ENCODE data around the gene PIEZO1. TPM values are rescaled to one million over a fixed set of nuclear protein-coding genes. Genes with fewer than 3 reads are reported as not detected.

Gene PIEZO1
- total RNA-seq, 4 donors from 2014 or later = 81.2 to 145 (median 113) TPM

- no peaks in the 10 kb centered on the region for H3K9me3 ChIP-seq
- DNase-seq = no peak
- intact Hi-C loops (cut with DNase I) = no loop called here
- WGBS, 2 donors = 89% methylated on average over 5 of the region's 5 CpGs
- no peak overlapping the region for H3K4me3 ChIP-seq (replicated peaks in 1 of 3)
- H3K27ac ChIP-seq = no peak overlapping the region
- TF ChIP-seq CTCF (IDR thresholded peaks at IDR 0.05) (no peak), POLR2A (IDR thresholded peaks at IDR 0.05) (no peak)
- no peaks in the 10 kb centered on the region for H3K36me3 ChIP-seq
- peaks cover 0 to 6% of the 10 kb centered on the region in 2 donors for H3K4me1 ChIP-seq
- H3K27me3 ChIP-seq = no peaks in the 10 kb centered on the region
Observed at GRCh38 chr16:88680554-88681083, 104.4 kb downstream of the PIEZO1 start.

- Histone ChIP-seq H3K27me3 (no peaks in the 10 kb centered on the region), H3K27ac (no peak overlapping the region), H3K9me3 (no peaks in the 10 kb centered on the region), H3K4me3 (replicated peaks in 1 of 3) (no peak overlapping the region), H3K36me3 (no peaks in the 10 kb centered on the region), H3K4me1 (no peaks in the 10 kb centered on the region)
- WGBS, 2 donors = 40 to 57% methylated on average over 17 to 20 of the region's 32 CpGs
- no peak for TF ChIP-seq CTCF (IDR thresholded peaks at IDR 0.05)
- no peak for TF ChIP-seq POLR2A (IDR thresholded peaks at IDR 0.05)
- DNase-seq = no peak
- intact Hi-C loops (cut with DNase I) = no loop called here
Observed at GRCh38 chr16:88678224-88678979, 106.6 kb downstream of the PIEZO1 start.

GRCh38 chr16:88677721-88678120 lies 107.3 kb downstream of the PIEZO1 start:
- intact Hi-C loops (cut with DNase I) = no loop called here
- 77 to 91% methylated on average over 8 to 12 of the region's 13 CpGs for WGBS, 2 donors
- H3K4me1 ChIP-seq = no peaks in the 10 kb centered on the region
- no peaks in the 10 kb centered on the region for H3K9me3 ChIP-seq
- no peak overlapping the region for H3K4me3 ChIP-seq (replicated peaks in 1 of 3)
- no peaks in the 10 kb centered on the region for H3K36me3 ChIP-seq
- H3K27ac ChIP-seq = no peak overlapping the region
- TF ChIP-seq CTCF (IDR thresholded peaks at IDR 0.05) (no peak), POLR2A (IDR thresholded peaks at IDR 0.05) (no peak)
- no peaks in the 10 kb centered on the region for H3K27me3 ChIP-seq
- DNase-seq = no peak

- no peak for DNase-seq
- no peak overlapping the region for H3K4me3 ChIP-seq (replicated peaks in 1 of 3)
- intact Hi-C loops (cut with DNase I) = no loop called here
- TF ChIP-seq CTCF (IDR thresholded peaks at IDR 0.05) = no peak
- TF ChIP-seq POLR2A (IDR thresholded peaks at IDR 0.05) = no peak
- H3K36me3 ChIP-seq = no peaks in the 10 kb centered on the region
- WGBS, 2 donors = 40 to 76% methylated on average over 1 to 8 of the region's 22 CpGs
- no peaks in the 10 kb centered on the region for H3K9me3 ChIP-seq
- H3K27ac ChIP-seq = no peak overlapping the region
- no peaks in the 10 kb centered on the region for H3K27me3 ChIP-seq
- no peaks in the 10 kb centered on the region for H3K4me1 ChIP-seq
Observed at GRCh38 chr16:88676502-88677242, 108.3 kb downstream of the PIEZO1 start.
